Mucosa of rectum (tissue), 2 donors: ENCODE measurements around the gene LSMEM2.
A peak's percentile ranks its signal among the peaks of the same experiment; 100 is the strongest.

Experiments used
- H3K27ac ChIP-seq, 2 donors: one replicate each; pipeline ENCODE4 v1.7.0; 2013; ENCODE audit warnings: inconsistent platforms in 2 of 2, low read depth in 2 of 2, low read length in 2 of 2
- H3K27me3 ChIP-seq, 2 donors: one replicate each; pipeline ENCODE4 v1.7.0; 2013; ENCODE audit warnings: low read length in 2 of 2; ENCODE audit not compliant: control insufficient read depth in 2 of 2, insufficient read depth in 2 of 2
- H3K36me3 ChIP-seq, 2 donors: one replicate each; pipeline ENCODE4 v1.7.0; 2013; ENCODE audit warnings: low read length in 2 of 2; ENCODE audit not compliant: control insufficient read depth in 2 of 2, insufficient read depth in 2 of 2
- H3K4me1 ChIP-seq, 2 donors: one replicate each; pipeline ENCODE4 v1.7.0; 2013; ENCODE audit warnings: low read length in 2 of 2, mild to moderate bottlenecking in 1 of 2; ENCODE audit not compliant: control insufficient read depth in 2 of 2, insufficient read depth in 2 of 2
- H3K4me3 ChIP-seq, 2 donors: one replicate each; pipeline ENCODE4 v1.7.0; 2013; ENCODE audit warnings: low read length in 2 of 2
- H3K9ac ChIP-seq, 2 donors: one replicate each; pipeline ENCODE4 v1.7.0; 2013; ENCODE audit warnings: low read length in 2 of 2, low read depth in 1 of 2, mild to moderate bottlenecking in 1 of 2
- H3K9me3 ChIP-seq, 2 donors: one replicate each; pipeline ENCODE4 v1.7.0; 2013; ENCODE audit warnings: low read length in 2 of 2; ENCODE audit not compliant: control insufficient read depth in 2 of 2
- donor health status: healthy.
- donor health status: Normal muscosa, but diverticular disease.

LSMEM2 gene

DNA sequence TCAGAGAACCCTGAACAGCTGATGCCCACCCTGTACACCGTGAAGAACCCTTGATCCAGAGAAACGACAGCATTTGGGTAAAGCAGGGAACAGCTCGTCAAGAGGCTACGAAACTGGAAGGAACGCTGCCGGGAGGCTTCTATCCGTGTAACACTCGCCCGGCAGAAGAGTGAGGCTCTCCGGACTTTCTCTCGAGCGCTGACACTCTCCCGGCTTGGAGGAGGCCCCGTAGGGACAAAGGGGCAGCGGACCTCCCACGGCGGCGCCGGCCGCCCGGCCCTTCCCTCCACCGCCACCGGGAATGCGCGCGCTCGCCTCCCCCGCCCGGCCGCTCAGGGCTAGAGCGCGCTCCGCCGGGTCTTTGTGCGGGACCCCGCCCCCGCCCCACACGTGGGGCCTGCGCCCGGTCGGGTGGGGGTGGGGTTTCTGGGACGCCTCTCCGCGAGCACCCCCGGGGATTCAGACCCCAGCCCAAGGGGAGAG, 42.0 kb downstream of the LSMEM2 start:
- peaks cover 55 to 59% of the 10 kb centered on the region in 2 donors for H3K4me1 ChIP-seq
- H3K9ac ChIP-seq = peak overlapping the region; percentile 87 to 97
- H3K36me3 ChIP-seq = peaks cover 7 to 14% of the 10 kb centered on the region in 2 donors
- H3K27me3 ChIP-seq = no peaks in the 10 kb centered on the region
- peak overlapping the region; percentile 93 to 95 for H3K27ac ChIP-seq
- no peaks in the 10 kb centered on the region for H3K9me3 ChIP-seq
- H3K4me3 ChIP-seq = peak overlapping the region; percentile 89 to 90

DNA sequence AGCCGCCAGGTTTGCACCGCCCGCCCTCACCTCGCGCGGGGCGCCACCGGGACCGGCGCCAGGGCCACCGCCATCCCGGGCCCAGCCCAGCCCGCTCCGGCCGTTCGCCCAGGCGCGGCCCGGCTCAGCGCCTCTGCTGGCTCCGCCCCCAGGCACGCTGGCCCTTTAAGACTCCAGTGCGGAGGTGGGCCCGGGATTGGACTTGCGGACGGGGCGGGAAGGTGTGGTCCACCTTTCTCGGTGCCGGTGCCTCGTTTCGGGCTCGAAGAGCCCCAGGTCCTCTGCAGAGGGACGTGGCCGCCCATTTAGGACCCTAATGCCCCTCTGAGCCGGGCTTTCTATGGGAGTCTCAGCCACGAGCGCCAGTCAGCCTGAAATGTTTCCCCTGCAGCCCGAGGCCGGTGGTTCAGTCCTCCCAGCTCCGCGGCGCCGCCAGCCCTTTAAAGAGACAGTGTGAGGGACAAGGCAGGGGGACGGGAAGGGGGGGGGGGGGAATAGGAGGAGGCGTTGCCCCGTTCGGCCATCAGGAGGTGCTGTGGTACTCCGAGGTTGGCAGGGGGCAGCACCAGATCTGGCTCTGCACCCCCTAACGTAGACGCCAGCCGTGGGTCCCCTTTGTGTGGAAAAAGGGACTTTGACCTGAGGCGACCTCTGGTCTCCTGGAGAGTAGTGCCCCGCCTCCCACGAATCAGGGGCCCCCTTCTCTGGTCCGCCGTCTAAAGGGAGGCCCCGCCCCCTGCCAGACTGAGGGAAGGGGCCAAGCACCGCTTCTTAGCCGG, 42.6 kb downstream of the LSMEM2 start:
- Histone ChIP-seq H3K9ac (peak overlapping the region; percentile 87 to 97), H3K4me3 (peak overlapping the region; percentile 89 to 90), H3K27me3 (no peaks in the 10 kb centered on the region), H3K27ac (peak overlapping the region; percentile 93 to 95), H3K9me3 (no peaks in the 10 kb centered on the region), H3K36me3 (peaks cover 11 to 19% of the 10 kb centered on the region in 2 donors), H3K4me1 (peaks cover 51 to 54% of the 10 kb centered on the region in 2 donors)

DNA sequence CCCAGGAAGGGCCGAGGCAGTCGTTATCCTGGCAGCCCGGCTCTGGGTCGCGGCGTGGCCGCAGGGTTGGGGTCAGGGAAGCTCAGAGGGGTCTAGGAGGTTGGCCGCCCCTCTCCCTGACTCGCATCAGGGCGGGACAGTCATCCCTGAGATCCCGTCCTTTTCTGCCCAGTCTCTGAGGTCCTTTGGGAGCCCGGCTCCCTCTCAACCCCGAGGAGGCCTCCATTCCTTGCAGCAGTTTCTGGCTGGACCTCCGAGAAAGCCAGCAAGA, 43.2 kb downstream of the LSMEM2 start:
- Histone ChIP-seq H3K4me1 (peaks cover 49 to 52% of the 10 kb centered on the region in 2 donors), H3K9me3 (no peaks in the 10 kb centered on the region), H3K27ac (peak overlapping the region; percentile 93 to 95), H3K36me3 (peaks cover 9 to 19% of the 10 kb centered on the region in 2 donors), H3K27me3 (no peaks in the 10 kb centered on the region), H3K9ac (peak overlapping the region; percentile 49 to 62), H3K4me3 (peak overlapping the region; percentile 89 to 90)

DNA sequence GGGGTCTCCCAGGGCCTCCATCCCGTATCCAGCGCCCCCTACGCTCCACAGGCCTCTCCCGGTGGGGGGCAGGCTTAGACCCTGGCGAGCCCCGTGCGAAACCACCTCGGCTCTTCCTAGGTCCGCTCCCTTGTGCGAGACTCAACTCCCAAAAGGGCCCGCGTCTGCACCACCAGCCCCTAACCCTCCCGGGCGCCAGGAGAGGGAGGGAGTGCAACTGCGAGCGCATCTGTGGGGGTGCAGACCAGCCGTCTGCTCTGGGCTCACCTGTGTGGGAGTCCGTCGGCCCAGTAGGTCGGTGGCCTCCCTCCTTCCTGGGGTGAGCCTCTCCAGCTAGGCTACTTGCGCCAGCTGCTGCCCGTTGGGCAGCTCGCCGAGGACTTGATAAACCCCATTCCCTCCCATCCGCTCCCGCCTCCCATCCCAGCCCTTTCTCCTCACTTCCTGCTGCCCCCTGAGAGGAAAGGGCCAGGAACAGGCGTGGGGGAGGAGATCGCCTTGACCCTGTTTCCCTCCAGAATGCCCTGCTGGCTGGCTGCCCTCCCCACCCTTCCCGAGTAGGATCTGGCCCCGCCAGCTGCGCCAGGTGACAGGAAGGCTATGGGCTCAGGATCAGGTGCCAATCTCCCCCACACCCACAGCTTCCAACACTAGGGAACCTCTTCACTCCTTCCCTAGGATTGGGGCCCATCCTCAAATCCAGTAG, 43.7 kb downstream of the LSMEM2 start, which contains the start of gene HYAL2:
HYAL2 (minus strand) TSS at position 360 of the 706 bp plus-strand sequence. CDS start 2,256 bp downstream, outside the sequence.
- Histone ChIP-seq H3K9ac (peak within 1 kb of the TSS; percentile 87 to 97), H3K36me3 (peaks cover 9 to 19% of the 10 kb centered on the region in 2 donors), H3K9me3 (no peaks in the 10 kb centered on the region), H3K27me3 (no peaks in the 10 kb centered on the region), H3K4me3 (peak within 1 kb of the TSS; percentile 89 to 90), H3K4me1 (peaks cover 49 to 52% of the 10 kb centered on the region in 2 donors), H3K27ac (peak within 1 kb of the TSS; percentile 93 to 95)

DNA sequence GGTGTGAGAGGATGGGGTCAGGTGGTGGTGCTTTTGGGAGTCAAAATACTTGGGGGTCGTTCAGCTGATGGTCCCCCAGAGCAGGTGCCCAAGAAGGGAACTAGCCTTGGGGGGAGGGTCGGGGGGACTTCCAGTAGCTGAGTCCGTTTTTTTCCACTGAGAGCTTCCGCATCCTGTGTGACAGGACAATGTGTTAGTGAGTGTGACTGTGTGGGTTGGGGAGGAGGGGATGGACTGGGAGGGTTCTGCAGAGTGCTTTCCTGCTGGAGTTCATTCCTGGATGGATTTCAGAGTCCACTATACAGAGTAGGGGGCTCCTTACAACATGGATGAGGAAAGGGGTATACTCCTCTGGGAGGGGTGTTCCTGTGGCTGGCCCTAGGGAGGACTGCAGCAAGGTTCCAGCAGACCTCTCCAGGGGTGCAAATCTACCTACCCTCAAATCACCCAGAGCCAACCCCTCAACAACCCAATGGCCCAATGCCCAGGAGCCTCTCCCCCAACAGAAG, 44.3 kb downstream of the LSMEM2 start:
- Histone ChIP-seq H3K36me3 (peaks cover 9 to 17% of the 10 kb centered on the region in 2 donors), H3K4me3 (no peak overlapping the region), H3K9ac (peak overlapping the region; percentile 49 to 62), H3K4me1 (peaks cover 44 to 48% of the 10 kb centered on the region in 2 donors), H3K27ac (peak overlapping the region; percentile 93 to 95), H3K27me3 (no peaks in the 10 kb centered on the region), H3K9me3 (no peaks in the 10 kb centered on the region)

DNA sequence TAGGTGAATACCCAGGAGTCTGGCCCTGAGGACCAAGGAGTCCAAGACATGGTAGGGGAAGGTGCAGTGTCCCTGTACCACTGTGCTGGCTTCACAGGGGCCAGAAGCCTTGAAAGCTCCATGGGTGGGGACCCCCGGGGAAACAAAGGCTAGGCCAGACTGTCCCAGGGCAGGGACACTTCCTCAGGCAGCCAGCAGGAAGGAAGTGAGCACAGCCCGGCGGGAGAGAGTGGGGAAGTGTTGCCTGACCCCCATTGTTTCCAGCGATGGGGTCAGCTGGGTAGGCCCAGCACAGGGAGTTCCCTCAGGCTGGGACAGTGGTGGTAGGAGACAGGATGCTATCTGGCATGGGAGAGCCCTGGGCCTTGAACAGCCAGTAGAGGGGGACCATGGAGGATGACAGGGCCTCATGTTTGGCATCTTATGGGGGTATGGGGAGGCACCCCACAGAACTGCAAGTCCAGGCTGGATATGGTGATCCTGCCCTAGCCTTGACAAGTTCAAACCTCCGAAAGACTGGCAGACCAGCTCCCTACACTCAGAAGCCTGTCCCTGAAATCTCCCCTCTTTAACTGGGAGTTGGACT, 44.8 kb downstream of the LSMEM2 start:
- Histone ChIP-seq H3K36me3 (peaks cover 9 to 17% of the 10 kb centered on the region in 2 donors), H3K27me3 (no peaks in the 10 kb centered on the region), H3K9ac (no peak overlapping the region), H3K27ac (peak overlapping the region; percentile 59 to 93), H3K4me1 (peaks cover 44 to 47% of the 10 kb centered on the region in 2 donors), H3K4me3 (no peak overlapping the region), H3K9me3 (no peaks in the 10 kb centered on the region)

DNA sequence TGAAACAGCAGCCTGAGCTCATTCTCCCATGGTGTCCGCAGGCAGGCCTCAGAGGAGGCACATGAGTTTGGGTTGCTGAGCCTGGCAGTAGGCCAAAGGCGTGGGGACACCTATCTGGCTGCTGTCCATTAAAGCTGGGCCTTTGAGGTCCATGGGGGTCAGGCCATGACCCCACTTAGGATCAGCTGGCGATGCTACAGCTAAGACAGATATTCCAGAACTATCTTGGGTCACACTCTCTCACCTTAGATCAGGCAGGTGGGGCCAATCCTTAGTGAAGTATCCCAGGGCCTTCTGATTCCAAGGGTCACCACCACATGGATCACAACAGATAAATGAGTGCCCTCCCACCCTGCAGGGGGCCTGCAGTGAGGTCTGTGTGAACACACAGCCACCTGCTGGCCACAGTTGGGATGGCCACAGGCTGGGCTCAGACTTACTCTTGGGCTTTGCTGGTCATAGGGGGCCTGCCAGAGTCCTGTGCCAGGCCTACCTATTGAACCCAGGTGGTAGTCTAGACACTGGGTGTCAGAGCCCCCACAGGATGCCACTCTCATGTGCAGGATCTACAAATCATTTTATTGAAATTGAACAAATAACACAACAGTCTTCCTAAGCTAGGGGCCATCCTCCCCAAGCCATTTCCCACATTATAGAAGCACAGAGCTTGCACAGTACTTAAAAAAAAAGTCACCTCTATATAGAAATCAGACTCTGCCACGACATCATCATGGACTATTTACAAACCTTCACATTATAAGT, 45.6 kb downstream of the LSMEM2 start:
- H3K4me1 ChIP-seq = peaks cover 37 to 40% of the 10 kb centered on the region in 2 donors
- peak overlapping the region in 1 of 2 donors; percentile 3 for H3K9ac ChIP-seq
- peak overlapping the region; percentile 24 to 59 for H3K27ac ChIP-seq
- no peaks in the 10 kb centered on the region for H3K27me3 ChIP-seq
- H3K9me3 ChIP-seq = no peaks in the 10 kb centered on the region
- H3K36me3 ChIP-seq = peaks cover 12 to 17% of the 10 kb centered on the region in 2 donors
- no peak overlapping the region for H3K4me3 ChIP-seq

DNA sequence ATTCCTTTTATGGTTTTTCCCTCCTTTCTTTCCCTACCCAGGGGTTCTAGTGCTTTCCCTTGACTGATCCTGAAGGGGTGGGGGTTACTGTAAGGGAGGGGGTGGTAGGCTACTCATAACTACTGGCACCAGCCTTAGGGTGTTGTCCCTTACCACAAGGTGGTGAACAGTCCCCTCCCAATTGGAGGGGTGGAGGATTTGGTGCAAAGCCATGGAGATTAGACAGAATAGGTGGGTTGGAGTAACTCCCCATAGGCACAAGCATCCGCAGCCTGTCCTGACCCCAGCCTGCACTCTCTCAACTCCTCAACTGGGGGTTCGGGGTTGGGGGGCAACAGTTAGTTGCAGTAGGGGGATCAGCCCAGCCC, 46.2 kb downstream of the LSMEM2 start:
- H3K4me3 ChIP-seq = no peak overlapping the region
- H3K36me3 ChIP-seq = peaks cover 16 to 19% of the 10 kb centered on the region in 2 donors
- peaks cover 31 to 35% of the 10 kb centered on the region in 2 donors for H3K4me1 ChIP-seq
- H3K9me3 ChIP-seq = no peaks in the 10 kb centered on the region
- H3K9ac ChIP-seq = no peak overlapping the region
- no peaks in the 10 kb centered on the region for H3K27me3 ChIP-seq
- H3K27ac ChIP-seq = no peak overlapping the region

DNA sequence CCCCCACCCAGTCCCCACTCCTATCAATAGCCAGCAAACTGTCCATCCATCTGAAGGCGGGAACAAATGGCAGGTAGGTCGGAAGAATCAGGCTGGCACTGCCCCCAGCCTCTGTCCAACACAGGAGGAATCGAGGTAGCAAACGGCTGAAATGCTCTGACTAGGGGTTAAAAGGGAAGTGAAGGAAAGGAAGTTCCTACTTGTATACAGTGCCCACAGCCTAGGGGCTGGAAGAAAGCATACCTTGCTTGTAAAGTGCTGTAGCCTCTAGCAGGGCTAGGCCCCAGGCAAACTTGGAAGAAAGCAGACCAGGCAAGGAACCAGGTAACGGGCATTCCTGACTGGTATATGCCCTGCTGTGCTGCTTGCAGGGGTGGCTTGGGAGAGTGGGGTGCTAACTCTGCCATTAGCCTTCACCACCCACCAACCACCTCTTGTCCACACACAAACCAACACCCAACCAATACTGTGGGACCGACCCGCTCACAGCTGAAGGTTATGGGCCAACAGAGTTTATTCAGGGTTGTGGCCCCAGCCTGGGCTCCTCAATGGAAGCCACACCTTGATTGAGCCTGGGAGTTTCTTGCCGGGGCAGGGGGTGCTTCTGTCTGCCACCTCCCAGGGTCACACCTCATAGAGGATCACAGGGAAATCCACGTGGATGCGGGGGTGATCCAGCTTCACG, 46.8 kb downstream of the LSMEM2 start:
- Histone ChIP-seq H3K27me3 (no peaks in the 10 kb centered on the region), H3K4me1 (peaks cover 26 to 30% of the 10 kb centered on the region in 2 donors), H3K36me3 (peaks cover 22 to 24% of the 10 kb centered on the region in 2 donors), H3K9me3 (no peaks in the 10 kb centered on the region), H3K9ac (no peak overlapping the region), H3K27ac (no peak overlapping the region), H3K4me3 (no peak overlapping the region)
